Kidney (tissue), 14 donors: Measurements from ENCODE around the gene SDK1. TPM values are rescaled to one million over a fixed set of nuclear protein-coding genes. Genes with fewer than 3 reads are reported as not detected.

Experiments used
- DNase-seq, 5 donors: peaks; one replicate each; pipeline ENCODE4 v3.0.0-alpha.2; 2013 to 2020
- FAIRE-seq: peaks from 2 replicates; lab custom pipeline; 2012; peaks lifted over from hg19 to GRCh38; lab: Jason Lieb, UNC
- H3K27ac ChIP-seq, 2 donors: one replicate each; pipeline ENCODE4 v1.7.0; 2013; ENCODE audit warnings: low read depth in 2 of 2, low read length in 2 of 2, inconsistent platforms in 1 of 2
- H3K27me3 ChIP-seq: one replicate; pipeline ENCODE4 v1.7.1; 2013; ENCODE audit warnings: low read length, inconsistent platforms; ENCODE audit not compliant: control insufficient read depth, insufficient read depth
- H3K36me3 ChIP-seq, 3 donors: one replicate each; pipeline versions ENCODE4 v1.7.0 to v1.7.1; 2013; ENCODE audit warnings: low read length in 3 of 3, control low read depth in 1 of 3, inconsistent platforms in 1 of 3; ENCODE audit not compliant: insufficient read depth in 3 of 3, control insufficient read depth in 2 of 3
- H3K4me1 ChIP-seq, 3 donors: one replicate each; pipeline versions ENCODE4 v1.7.0 to v1.7.1; 2013; ENCODE audit warnings: low read length in 3 of 3, inconsistent platforms in 1 of 3, low read depth in 1 of 3; ENCODE audit not compliant: control insufficient read depth in 2 of 3, insufficient read depth in 2 of 3
- H3K4me3 ChIP-seq, 3 donors: one replicate each; pipeline versions ENCODE4 v1.7.0 to v1.8.1; 2013; ENCODE audit warnings: low read length in 3 of 3, control low read depth in 1 of 3, inconsistent platforms in 1 of 3
- H3K9ac ChIP-seq, 3 donors: one replicate each; pipeline versions ENCODE4 v1.7.0 to v1.7.1; 2013; ENCODE audit warnings: low read length in 3 of 3, control low read depth in 1 of 3, inconsistent platforms in 1 of 3
- H3K9me3 ChIP-seq, 3 donors: one replicate each; pipeline versions ENCODE4 v1.7.0 to v1.7.1; 2013; ENCODE audit warnings: low read length in 3 of 3, control low read depth in 1 of 3, inconsistent platforms in 1 of 3; ENCODE audit not compliant: control insufficient read depth in 2 of 3, insufficient read depth in 1 of 3
- intact Hi-C: fragments of 100-400 bp; cut with DNase I; formaldehyde crosslinking; loops from one replicate; pipeline ENCODE4 v1.11.1; 2022
- polyA plus RNA-seq: library from polyadenylated mRNA; stranded (reverse); fragments of 350-450 nt; fragmentation: Illumina TruSeq; extraction: RNeasy Lipid Tissue Mini Kit (QIAGEN cat#74804); gene quantifications from one replicate; pipeline ENCODE4 v1.2.3, GENCODE V29; 2014; ENCODE audit warnings: low read depth, low replicate concordance; ENCODE audit not compliant: insufficient read depth
- total RNA-seq: library from RNA; stranded (reverse); fragmentation: NEBNext Ultra II Directional; extraction: Animal tissue kit (Norgen Biotek cat#: 25700); gene quantifications from one replicate; pipeline ENCODE4 v1.2.1, GENCODE V29; 2021
- TF ChIP-seq, protein P1 (sequence below): IDR thresholded peaks from 3 replicates; pipeline ENCODE4 v1.5.1; 2012; ENCODE audit warnings: mild to moderate bottlenecking, moderate library complexity, borderline replicate concordance; ENCODE audit not compliant: insufficient read depth; ENCODE audit errors: extremely low read depth
- donor health status: control.
- donor health status: control.
- donor health status: control.
- donor health status: control.
- donor health status: control.
- donor health status: DM: yes; HTN: yes; CAD: no.
- donor health status: Normal renal cell carcinoma (clear cell type).

SDK1 gene
- total and polyA plus RNA-seq, 2 donors from 2014 or later: 2.0 to 38.3 TPM

DNA sequence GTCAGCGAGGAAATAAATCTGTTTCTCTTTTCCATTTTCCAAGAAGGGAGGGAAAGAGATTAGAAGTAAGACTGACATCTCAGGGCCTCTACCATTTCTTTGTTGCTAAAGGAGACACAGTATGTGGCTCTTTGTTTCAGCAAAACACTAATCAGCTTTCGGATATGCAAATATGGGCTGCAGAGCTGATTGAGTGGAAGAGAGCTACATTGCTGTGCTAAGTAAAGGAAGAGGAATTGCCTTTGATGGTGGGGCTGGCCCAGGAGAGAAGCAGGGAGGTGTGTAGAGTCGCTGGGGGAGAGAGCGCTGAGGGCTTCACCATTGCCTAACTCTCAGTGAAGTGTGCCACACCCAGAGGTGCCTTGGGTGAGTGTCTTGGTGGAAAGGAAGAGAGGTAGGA lies 284.8 kb downstream of the SDK1 start:
- H3K27me3 ChIP-seq: no peaks in the 10 kb centered on the region
- DNase-seq (no peak), FAIRE-seq (no peak)
- intact Hi-C loops: no loop called here
- H3K36me3 ChIP-seq: no peaks in the 10 kb centered on the region
- TF ChIP-seq, protein P1, sequence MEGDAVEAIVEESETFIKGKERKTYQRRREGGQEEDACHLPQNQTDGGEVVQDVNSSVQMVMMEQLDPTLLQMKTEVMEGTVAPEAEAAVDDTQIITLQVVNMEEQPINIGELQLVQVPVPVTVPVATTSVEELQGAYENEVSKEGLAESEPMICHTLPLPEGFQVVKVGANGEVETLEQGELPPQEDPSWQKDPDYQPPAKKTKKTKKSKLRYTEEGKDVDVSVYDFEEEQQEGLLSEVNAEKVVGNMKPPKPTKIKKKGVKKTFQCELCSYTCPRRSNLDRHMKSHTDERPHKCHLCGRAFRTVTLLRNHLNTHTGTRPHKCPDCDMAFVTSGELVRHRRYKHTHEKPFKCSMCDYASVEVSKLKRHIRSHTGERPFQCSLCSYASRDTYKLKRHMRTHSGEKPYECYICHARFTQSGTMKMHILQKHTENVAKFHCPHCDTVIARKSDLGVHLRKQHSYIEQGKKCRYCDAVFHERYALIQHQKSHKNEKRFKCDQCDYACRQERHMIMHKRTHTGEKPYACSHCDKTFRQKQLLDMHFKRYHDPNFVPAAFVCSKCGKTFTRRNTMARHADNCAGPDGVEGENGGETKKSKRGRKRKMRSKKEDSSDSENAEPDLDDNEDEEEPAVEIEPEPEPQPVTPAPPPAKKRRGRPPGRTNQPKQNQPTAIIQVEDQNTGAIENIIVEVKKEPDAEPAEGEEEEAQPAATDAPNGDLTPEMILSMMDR: no peak
- H3K4me3 ChIP-seq: no peak overlapping the region
- H3K4me1 ChIP-seq: no peaks in the 10 kb centered on the region
- H3K27ac ChIP-seq: no peak overlapping the region
- no peak overlapping the region for H3K9ac ChIP-seq
- H3K9me3 ChIP-seq: no peaks in the 10 kb centered on the region

DNA sequence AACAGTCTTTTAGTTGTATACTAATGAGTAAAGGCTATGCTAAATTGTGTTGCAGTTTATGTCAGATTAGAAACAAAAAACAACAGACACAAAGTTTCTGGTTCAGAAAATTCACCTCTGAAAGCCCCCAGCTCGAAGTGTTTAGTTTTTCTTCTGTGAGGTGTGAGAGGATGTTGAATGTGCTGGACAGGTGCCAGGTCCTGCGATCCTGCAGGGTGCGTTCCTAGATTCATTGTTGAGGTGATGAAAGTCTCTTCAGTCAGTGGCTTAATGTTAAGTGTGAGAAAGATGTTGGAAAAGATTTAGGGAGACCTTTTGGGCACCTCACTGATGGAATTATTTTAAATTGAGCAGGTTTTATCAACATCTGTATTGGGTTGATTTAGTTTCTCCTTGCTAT lies 287.3 kb downstream of the SDK1 start:
- H3K9me3 ChIP-seq: no peaks in the 10 kb centered on the region
- no peak overlapping the region for H3K4me3 ChIP-seq
- no peaks in the 10 kb centered on the region for H3K36me3 ChIP-seq
- TF ChIP-seq, protein P1: no peak
- H3K9ac ChIP-seq: no peak overlapping the region
- intact Hi-C loops: no loop called here
- H3K4me1 ChIP-seq: no peaks in the 10 kb centered on the region
- H3K27ac ChIP-seq: no peak overlapping the region
- FAIRE-seq: no peak
- H3K27me3 ChIP-seq: no peaks in the 10 kb centered on the region
- no peak for DNase-seq

DNA sequence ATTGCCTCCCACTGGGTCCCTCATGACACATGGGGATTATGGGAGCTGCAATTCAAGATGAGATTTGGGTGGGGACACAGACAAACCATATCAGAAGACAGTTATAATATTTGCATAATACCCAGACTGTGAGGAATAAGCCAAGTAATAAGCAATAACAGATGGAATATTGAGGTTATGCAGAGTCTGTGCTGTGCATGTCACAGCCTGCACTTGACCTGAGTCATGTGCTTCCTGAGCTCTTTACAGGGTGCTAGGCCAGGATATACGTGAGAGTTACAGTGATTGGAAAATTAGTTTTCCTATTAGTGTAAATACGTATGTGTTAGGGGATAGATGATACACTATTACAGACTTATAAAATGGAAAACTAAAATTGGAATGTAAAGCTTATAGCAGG lies 288.7 kb downstream of the SDK1 start:
- Histone ChIP-seq H3K4me1 (no peaks in the 10 kb centered on the region), H3K4me3 (no peak overlapping the region), H3K9ac (no peak overlapping the region), H3K27ac (no peak overlapping the region), H3K27me3 (no peaks in the 10 kb centered on the region), H3K36me3 (no peaks in the 10 kb centered on the region), H3K9me3 (no peaks in the 10 kb centered on the region)
- TF ChIP-seq, protein P1: no peak
- intact Hi-C loops: no loop called here
- FAIRE-seq (no peak), DNase-seq (no peak)

DNA sequence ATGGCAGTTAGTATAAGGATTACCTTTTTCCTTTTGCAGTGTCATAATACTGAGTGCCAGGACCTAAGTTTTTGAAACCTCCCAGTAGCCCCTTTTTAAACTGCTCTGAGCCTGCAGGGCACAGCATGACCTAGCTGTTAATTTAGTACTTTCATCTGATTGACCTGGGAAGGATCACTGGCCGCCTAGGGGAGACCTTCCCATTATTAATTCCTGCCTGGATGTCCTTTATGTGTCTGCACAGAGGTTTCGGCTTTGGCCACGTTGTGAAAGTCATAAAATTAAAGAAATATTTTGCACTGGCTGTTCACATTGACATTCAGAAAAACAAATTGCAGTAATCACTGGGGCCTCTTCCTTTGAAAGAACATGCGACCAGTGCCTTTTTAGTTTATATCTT lies 290.2 kb downstream of the SDK1 start:
- no peak overlapping the region for H3K4me3 ChIP-seq
- no peaks in the 10 kb centered on the region for H3K4me1 ChIP-seq
- TF ChIP-seq, protein P1: no peak
- no peak overlapping the region for H3K27ac ChIP-seq
- no peak for DNase-seq
- H3K27me3 ChIP-seq: no peaks in the 10 kb centered on the region
- intact Hi-C loops: no loop called here
- H3K36me3 ChIP-seq: no peaks in the 10 kb centered on the region
- no peaks in the 10 kb centered on the region for H3K9me3 ChIP-seq
- no peak overlapping the region for H3K9ac ChIP-seq
- no peak for FAIRE-seq
